ENCODE measurements around the gene HCAR3.

Gene HCAR3

DNA sequence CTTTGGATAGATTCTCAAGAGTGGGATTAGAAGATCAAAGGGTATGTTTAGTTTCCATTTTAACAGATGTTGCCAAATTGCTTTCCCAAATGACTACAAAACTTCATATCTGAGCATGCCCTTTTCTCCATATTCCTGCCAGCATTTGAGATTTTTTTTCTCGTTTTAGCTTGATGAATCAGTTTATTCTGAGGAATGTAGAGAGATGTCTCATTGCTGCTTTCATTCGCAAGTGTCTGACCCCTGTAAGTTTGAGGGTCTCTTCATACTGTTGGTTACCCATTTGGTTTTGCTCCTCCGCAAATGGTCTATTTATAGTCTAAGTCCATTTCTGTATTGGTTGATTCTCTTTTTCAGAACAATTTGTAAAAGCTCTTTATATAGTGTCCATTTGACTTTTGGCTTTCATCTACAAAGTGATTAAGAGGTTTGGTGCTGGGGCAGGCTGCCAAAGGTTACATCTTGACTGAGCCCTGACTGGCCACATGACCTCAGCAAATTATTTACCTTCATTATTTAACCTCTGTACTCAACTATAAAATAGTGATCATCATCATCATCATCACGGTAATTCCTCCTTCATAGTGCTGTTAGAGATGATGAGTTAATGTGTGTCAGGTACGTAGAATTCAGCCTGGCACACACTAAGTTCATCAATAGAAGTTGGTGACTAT lies 47.1 kb downstream of the HCAR3 start:
- DNase-seq (ENCODE audit: low read depth), result no peak

DNA sequence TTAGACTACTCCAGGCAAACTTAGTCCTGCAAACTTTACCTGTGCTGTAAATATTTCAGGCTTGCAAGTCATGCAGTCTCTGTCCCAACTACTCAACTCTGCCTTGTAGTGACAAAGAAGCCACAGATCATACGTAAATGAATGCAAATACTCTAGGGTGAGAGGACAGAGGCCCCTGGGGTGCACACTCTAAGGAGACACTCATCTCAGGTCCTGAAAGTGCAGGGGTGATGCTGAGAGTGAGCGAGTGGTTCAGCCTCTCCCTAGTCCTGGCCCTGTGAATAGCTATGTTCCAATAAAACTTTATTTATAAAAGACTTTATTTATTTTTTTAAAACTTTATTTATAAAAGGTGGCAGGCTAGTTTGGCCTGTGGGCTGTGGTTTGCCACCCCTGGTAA lies 48.3 kb downstream of the HCAR3 start:
- no peak for DNase-seq (ENCODE audit: low read depth)

DNA sequence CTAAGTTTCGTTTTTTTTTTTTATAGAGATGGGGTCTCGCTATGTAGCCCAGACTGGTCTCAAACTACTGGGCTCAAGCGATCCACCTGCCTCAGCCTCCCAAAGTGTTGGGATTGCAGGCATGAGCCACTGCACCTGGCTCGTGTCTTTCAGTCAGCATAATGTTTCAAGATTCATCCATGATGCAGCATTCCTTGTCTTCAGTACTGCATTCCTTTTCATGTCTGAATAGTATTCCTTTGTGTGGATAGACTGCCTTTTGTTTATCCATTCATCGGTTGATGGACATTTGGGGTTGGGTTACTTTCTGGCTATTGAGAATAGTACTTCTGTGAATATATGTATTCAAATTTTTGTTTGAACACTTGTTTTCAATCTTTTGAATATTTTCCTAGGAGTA lies 50.9 kb downstream of the HCAR3 start:
- DNase-seq (ENCODE audit: low read depth), result no peak

DNA sequence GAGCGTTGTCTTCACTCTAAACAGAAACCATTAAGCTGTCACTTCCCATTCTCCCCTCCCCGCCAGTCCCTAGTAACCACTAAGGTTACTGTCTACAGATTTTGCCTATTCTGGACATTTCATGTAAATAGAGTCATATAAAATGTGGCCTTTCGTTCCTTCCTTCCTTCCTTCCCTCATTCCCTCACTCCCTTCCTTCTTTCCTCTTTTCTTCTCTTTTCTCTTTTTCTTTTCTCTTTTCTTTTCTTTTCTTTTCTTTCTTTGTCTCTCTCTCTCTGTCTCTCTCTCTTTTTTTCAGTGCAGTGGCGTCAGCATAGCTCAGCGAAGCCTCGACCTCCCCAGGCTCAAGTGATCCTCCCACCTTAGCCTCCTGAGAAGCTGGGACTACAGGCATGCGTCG lies 51.3 kb downstream of the HCAR3 start:
- DNase-seq (ENCODE audit: low read depth), result no peak

Data from activated T-helper 9 cell treated with anti-CD3 and anti-CD28 coated beads, Interleukin-2, amount 50 U/mL, for 16 hours (primary cell).